Measurements from ENCODE around the gene C1QTNF1. TPM values are rescaled to one million over a fixed set of nuclear protein-coding genes. Genes with fewer than 3 reads are reported as not detected.
"Not testable (repeated sequence)": the region's sequence is repeated elsewhere in the genome, so short reads cannot be mapped to it uniquely, and the experiment has no call there.

The C1QTNF1 gene
- polyA plus RNA-seq, 1 donor = 3.8 TPM

DNA sequence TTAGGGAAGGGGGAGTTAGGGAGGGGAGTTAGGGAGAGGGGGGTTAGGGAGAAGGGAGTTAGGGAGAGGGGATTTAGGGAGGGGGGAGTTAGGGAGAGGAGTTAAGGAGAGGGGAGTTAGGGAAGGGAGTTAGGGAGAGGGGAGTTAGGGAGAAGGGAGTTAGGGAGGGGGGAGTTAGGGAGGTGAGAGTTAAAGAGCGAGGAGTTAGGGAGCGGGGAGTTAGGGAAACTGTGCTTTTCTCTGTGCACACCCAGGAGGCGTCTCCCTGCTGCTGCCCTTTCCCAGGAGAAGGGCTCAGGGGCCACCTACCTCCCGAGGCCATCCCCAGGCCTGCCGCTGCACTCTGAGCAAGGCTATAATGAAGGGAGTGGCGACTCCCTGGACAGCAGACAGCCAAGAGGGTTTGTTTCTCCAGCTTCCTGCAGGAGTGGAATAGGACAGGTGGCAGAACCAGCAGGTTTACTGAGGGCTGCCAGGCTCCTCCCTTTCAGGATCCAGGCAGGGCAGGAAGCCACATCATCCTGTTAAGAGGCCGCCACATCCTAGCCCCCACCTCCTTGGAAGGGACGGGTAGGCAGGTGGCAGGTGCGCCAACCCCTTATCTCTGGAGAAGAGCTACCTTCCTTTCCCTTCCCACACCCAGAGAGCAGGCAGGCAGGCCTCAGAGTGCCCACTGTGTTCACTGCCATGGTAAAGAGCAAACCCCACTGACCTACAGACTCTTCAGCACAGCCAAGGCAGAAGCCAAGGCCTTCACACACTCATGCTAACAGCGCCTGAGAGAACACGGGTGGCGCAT is 18.7 kb upstream of the C1QTNF1 start:
- no peak for DNase-seq (ENCODE audit: low read depth)

DNA sequence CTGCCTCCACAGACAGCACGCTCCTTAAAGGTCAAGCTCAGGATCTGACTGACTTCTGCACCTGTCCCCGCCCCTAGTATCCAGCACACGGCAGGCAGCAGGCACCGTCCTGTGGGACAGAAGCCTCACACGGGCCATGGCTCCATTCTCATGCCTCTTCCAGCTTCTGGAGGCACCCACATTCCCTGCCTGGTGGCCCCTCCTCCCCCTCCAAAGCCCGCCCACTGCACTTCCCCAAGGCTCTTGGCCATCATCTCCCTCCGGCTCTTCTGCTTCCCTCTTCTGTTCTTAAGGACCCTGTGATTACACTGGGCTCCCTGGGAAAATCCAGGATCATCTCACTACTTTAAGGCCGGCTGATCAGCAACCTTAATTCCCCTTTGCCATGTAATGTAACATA is 17.9 kb upstream of the C1QTNF1 start:
- DNase-seq (ENCODE audit: low read depth) = no peak

DNA sequence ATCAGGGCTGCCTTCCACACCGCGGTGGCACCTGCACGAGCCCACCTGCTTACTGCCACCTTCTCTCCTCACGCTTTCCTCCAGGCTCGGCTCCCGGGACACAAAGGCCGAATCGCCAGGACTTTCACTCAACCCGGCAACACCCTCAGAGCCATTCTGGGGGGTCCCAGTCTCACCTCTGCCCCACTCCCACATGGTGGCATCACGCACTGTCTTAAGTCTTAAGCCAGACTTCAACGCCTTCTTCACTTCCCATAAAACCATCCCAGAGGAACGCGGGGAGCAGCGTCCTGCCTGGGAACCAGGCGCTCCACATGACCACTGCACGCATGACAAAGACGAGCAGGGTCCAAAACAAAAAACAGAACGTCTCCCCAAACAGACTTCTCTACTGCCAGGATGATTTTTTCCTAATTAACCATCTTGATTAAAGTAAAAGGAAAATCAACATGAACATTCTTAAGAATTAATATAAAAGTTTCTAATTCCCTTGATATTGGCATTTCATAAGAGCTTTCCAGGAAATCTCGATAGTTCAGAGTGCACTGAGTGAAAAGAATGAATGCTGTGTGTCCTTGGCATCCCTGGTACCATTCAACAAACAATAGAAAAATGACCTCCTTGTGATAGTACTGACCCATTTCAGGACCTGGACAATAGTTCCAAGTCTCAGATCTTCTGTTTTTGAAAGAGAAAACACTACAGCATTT is 17.0 kb upstream of the C1QTNF1 start:
- no peak for DNase-seq (ENCODE audit: low read depth)

DNA sequence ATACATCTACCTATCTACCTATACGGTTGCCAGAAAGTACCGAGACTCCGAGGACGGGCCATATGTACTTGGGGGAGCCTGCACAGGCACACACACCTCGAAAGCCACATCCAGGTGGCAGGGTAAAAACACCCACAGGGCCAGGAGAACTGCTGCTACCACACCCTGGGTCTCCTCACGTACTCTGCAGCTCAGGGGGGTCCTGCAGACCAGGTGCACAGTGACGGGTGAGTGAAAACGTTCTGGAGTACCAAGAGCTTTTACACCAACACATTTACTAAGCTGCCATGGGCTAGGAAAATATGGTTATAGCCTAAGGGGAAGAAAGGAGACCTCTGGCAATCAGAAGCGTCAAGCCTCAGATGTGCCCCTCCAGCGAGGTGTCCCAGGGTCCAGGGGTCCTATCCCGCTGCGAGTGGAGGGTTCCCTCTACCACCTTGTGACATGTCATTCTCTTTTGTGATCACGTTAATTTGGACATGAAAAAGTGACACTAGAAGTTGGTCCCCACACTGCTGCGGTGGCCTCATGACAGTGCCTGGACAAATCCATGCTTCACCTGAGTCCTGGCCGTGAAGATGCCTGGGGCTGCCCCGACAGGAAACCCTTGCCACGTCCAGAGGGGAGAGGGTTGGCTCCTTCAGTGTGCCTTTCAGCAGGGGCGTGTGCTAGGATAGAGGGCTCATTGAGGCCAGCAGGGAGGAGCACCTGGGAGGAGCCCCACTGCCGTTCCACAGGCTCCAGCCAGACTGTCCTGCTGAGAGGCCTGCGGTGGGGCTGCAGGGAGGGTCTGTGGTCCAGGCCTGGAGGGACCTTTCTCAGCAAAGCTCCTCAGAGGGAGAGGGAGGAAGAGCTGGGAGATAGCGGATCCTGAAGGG is 16.2 kb upstream of the C1QTNF1 start:
- DNase-seq (ENCODE audit: low read depth) = no peak

DNA sequence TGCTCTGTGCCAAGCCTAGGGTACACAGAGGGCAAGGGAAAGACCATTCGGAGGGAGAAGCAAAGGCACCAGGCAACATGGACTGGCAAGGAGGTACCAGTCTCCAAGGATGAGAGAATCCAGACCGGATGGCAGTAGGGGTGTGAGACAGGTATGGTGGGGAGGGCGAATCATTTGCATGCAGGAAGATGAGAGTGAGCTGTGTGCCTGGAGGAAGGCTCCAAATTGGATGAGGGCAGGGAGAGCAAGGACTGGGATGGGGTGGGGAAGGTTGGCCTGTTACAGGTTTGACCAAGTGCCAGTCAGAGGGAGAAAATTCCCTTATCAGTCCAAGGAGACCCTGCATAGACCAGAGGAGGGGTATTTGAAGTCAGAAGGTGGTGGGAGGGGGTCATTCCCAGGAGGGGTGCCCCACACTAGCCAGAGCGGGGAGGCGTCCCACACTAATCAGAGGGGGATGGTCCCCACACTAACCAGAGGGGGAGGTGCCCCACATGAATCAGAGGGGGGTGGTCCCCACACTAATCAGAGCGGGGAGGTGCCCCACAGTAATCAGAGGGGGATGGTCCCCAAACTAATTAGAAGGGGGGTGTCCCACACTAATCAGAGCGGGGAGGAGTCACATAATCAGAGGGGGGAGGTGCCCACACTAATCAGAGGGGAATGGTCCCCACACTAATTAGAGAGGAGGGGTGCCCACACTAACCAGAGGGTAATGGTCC is 15.1 kb upstream of the C1QTNF1 start:
- no peak for DNase-seq (ENCODE audit: low read depth)

GRCh38 chr17:79009397-79010303 is 14.3 kb upstream of the C1QTNF1 start, which contains the start of gene CANT1:
TSS of gene CANT1 (minus strand) at chr17:79009764. CDS start at chr17:78997622, 12,142 bp downstream.
- DNase-seq (ENCODE audit: low read depth) = peak; percentile 75

GRCh38 chr17:79010304-79010646 is 13.7 kb upstream of the C1QTNF1 start:
- no peak for DNase-seq (ENCODE audit: low read depth)

GRCh38 chr17:79011451-79012147 is 12.4 kb upstream of the C1QTNF1 start:
- DNase-seq (ENCODE audit: low read depth) = no peak

GRCh38 chr17:79012563-79013134 is 11.3 kb upstream of the C1QTNF1 start:
- DNase-seq (ENCODE audit: low read depth) = no peak

GRCh38 chr17:79014158-79014758 is 9.7 kb upstream of the C1QTNF1 start:
- DNase-seq (ENCODE audit: low read depth) = no peak

- DNase-seq (ENCODE audit: low read depth) = no peak
Measured at GRCh38 chr17:79017546-79018369, 6.2 kb upstream of the C1QTNF1 start.

GRCh38 chr17:79018370-79018695 is 5.6 kb upstream of the C1QTNF1 start:
- no peak for DNase-seq (ENCODE audit: low read depth)

DNA sequence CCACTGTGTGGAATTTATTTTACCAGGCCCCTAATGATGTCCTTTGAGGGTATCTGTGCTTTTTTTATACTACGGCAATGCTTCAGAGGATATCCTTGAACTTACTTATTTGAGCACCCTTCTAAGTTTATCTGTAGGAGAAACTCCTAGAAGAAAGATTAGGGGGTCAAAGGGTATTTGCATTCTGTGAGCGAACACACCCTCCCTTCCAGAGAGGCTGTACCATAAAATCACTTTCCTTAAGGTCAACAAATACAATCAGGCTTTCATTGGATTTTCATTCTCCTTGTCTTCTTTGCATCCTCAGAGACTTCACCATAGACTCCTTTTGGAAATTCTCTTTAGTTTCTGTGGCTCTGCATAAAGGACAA is 4.7 kb upstream of the C1QTNF1 start:
- DNase-seq (ENCODE audit: low read depth) = no peak

DNA sequence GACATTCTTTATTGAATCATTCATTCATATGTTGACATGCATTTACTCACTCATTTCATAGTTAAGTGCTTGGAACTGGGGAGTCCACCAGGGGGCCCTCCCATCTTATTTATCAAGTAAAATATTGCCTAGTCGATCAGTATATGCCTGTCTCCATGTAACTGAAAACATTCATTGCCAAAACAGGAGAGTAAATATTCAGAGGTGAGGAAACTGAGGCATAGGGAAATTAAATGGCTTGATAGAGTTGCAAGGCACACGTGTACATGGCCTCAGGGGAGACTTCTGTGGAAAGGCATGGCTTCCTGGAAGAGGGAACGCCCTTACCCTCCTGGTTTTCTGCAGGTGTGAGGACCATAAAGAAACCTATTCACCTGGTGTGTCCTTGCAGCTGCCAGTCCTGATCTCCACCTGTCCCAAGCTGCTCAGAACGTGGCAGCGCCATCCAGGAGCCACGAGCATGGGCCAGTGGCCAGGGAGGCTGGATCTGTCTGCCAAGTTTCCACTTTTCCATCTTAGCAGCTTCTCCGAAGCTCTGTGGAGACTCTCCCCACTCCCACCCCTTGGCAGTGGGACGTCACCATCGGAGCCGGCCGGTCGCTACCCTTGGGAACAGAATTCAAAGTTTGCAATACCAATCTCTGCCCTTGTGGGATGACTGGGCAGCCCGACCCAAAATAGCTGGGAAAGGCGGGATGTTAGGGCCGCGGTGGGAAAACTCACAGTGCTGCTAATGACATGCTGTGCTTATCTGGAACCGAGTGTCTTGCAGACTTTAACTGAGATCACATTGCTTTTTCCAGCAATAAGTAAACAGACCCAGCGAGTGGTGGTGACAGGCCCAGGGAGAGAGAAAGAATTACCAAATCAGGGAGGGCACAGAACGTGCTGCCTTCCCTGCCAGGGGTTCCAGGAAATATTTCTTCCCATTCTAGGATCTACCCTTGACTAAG is 4.1 kb upstream of the C1QTNF1 start:
- DNase-seq (ENCODE audit: low read depth) = no peak

DNA sequence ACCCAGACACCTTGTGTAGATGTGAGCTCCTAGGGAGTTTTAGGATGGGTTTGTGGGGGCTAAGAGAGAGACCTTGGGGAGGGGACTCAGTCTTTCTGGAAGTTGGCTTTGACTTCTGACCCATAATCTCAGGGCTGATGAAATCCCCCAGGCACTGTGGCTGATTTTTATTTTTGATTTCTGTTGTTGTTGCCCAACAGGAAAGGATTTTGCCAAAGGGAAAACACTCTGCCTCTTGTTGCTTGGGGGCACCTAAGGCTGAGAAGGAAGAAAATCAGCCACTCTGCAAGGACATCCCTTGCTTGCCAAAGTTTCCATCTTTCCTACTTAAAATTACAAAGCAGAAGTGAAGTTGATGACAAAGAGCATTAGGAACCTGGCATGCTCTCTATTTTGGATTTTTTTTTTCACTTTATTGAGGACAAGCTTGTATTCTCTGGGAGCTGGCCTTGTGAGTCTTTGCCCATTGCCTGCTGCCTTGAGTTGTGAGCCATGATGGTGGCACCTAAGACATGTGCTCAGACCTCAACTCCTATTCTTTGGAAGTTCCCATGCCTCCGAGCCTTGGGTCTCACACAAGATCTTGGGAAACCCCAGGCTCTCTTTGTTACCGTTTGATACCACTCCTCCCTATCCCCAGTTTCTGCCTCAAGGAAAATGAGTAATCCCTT is 3.2 kb upstream of the C1QTNF1 start:
- no peak for DNase-seq (ENCODE audit: low read depth)

GRCh38 chr17:79021929-79022328 is 2.0 kb upstream of the C1QTNF1 start:
- not testable (repeated sequence) for DNase-seq (ENCODE audit: low read depth)

Measured in forelimb muscle (tissue), 1 donor.